A549 (cell line): Measurements from ENCODE around the gene NEURL1. TPM values are rescaled to one million over a fixed set of nuclear protein-coding genes. Genes with fewer than 3 reads are reported as not detected.

Source experiments
- ATAC-seq, 2 experiments: fragments of 200-7000 bp in 1 of 2; fragments of >200 bp in 1 of 2; cut with Nextera tagmentation in 1 of 2; cut with Tn5 transposase in 1 of 2; 3 replicates each; pipeline versions ENCODE4 v1.8.0 to v1.9.1; 2018 to 2020; ENCODE audit warnings: mild to moderate bottlenecking in 1 of 2, moderate library complexity in 1 of 2
- CTCF ChIA-PET: fragments of 300-600 bp; sonication (Branson Sonifier 250); formaldehyde crosslinking; extraction: SDS; loops from one replicate; lab custom pipeline; 2021; ENCODE audit warnings: antibody characterized with exemption, inconsistent platforms; lab: Yijun Ruan, JAX
- POLR2A ChIA-PET: fragments of 350-600 bp; formaldehyde crosslinking; extraction: SDS; loops from one replicate; lab custom pipeline; 2021; ENCODE audit warnings: antibody characterized with exemption, inconsistent platforms; lab: Yijun Ruan, JAX
- DNase-seq, 2 experiments: peaks; one replicate each; pipeline versions ENCODE4 v3.0.0 to v3.0.0-alpha.2; 2011 to 2016; ENCODE audit warnings: low read depth in 1 of 2, low spot score in 1 of 2
- FAIRE-seq: peaks from 2 replicates; lab custom pipeline; 2011; peaks lifted over from hg19 to GRCh38; lab: Jason Lieb, UNC
- H3K27ac ChIP-seq, 2 experiments: fragments of >200 bp; sonication (Bioruptor Twin); formaldehyde crosslinking; 3 replicates each; pipeline ENCODE4 v1.5.1; 2016 to 2017
- H3K4me1 ChIP-seq: fragments of >200 bp; sonication (Bioruptor Twin); formaldehyde crosslinking; 3 replicates; pipeline ENCODE4 v1.6.1; 2016
- H3K4me2 ChIP-seq: fragments of >200 bp; sonication (Bioruptor Twin); formaldehyde crosslinking; 3 replicates; pipeline ENCODE4 v1.6.1; 2016
- H3K4me3 ChIP-seq: fragments of >200 bp; sonication (Bioruptor Twin); formaldehyde crosslinking; 3 replicates; pipeline ENCODE4 v1.5.1; 2016
- H3K9me3 ChIP-seq: fragments of >200 bp; sonication (Bioruptor Twin); formaldehyde crosslinking; 3 replicates; pipeline ENCODE4 v1.6.1; 2016
- BHLHE40 ChIP-seq: IDR thresholded peaks from 2 replicates; pipeline ENCODE4 v1.6.1; 2012; ENCODE audit warnings: low read depth, low read length, inconsistent platforms
- CEBPB ChIP-seq, 2 experiments: fragments of >200 bp in 1 of 2; sonication (Bioruptor Twin) in 1 of 2; formaldehyde crosslinking in 1 of 2; IDR thresholded peaks; 2 replicates each; pipeline ENCODE4 v1.6.1; 2012 to 2016
- E2F6 ChIP-seq: IDR thresholded peaks from 2 replicates; pipeline ENCODE4 v1.6.1; 2012; ENCODE audit warnings: low read depth, borderline replicate concordance
- EHF ChIP-seq: fragments of 250-450 bp; sonication (Bioruptor Pico); IDR thresholded peaks from 2 replicates; pipeline ENCODE4 v1.5.0; 2020; ENCODE audit warnings: mild to moderate bottlenecking
- EP300 ChIP-seq, 2 experiments: fragments of >200 bp; sonication (Bioruptor Twin); formaldehyde crosslinking; IDR thresholded peaks; 2 replicates in 1 of 2; 3 replicates in 1 of 2; pipeline ENCODE4 v1.6.1; 2016 to 2017
- HEYL ChIP-seq: fragments of 250-450 bp; sonication (Bioruptor Pico); IDR thresholded peaks from 2 replicates; pipeline ENCODE4 v1.8.0; 2021; ENCODE audit warnings: mild to moderate bottlenecking, moderate library complexity
- HOXA7 ChIP-seq: fragments of 250-450 bp; sonication (Bioruptor Pico); IDR thresholded peaks from 2 replicates; pipeline ENCODE4 v1.5.0; 2020; ENCODE audit warnings: mild to moderate bottlenecking, moderate library complexity
- HOXB13 ChIP-seq: fragments of 250-450 bp; sonication (Bioruptor Pico); IDR thresholded peaks from 2 replicates; pipeline ENCODE4 v1.5.0; 2020; ENCODE audit warnings: low read depth, mild to moderate bottlenecking, moderate library complexity
- HOXB5 ChIP-seq: fragments of 250-450 bp; sonication (Bioruptor Pico); IDR thresholded peaks from 2 replicates; pipeline ENCODE4 v1.5.0; 2020; ENCODE audit warnings: mild to moderate bottlenecking, moderate library complexity
- JUNB ChIP-seq: fragments of >200 bp; sonication (Bioruptor Twin); formaldehyde crosslinking; IDR thresholded peaks from 2 replicates; pipeline ENCODE4 v1.6.1; 2016
- KDM1A ChIP-seq: fragments of 200-600 bp; sonication (generic); IDR thresholded peaks from 2 replicates; pipeline ENCODE4 v1.6.1; 2016; ENCODE audit warnings: low read depth, mild to moderate bottlenecking
- MAFK ChIP-seq: fragments of 450-650 bp; IDR thresholded peaks from 2 replicates; pipeline ENCODE4 v1.6.1; 2014; ENCODE audit not compliant: partially characterized antibody
- MYC ChIP-seq: IDR thresholded peaks from 2 replicates; pipeline ENCODE4 v1.6.1; 2012; ENCODE audit warnings: mild to moderate bottlenecking, inconsistent platforms, low read length, improper control_type of control experiment, borderline replicate concordance
- NFE2L2 ChIP-seq: fragments of 150-350 bp; conservative IDR thresholded peaks from 2 replicates; pipeline ENCODE4 v1.6.1; 2014; ENCODE audit warnings: low read length
- NR3C1 ChIP-seq: fragments of >200 bp; sonication (Bioruptor Twin); formaldehyde crosslinking; IDR thresholded peaks from 3 replicates; pipeline ENCODE4 v1.6.1; 2017
- PBX3 ChIP-seq: IDR thresholded peaks from 2 replicates; pipeline ENCODE4 v1.6.1; 2012
- PHF8 ChIP-seq: fragments of 200-600 bp; sonication (generic); IDR thresholded peaks from 2 replicates; pipeline ENCODE4 v1.6.1; 2016; ENCODE audit warnings: low read depth, mild to moderate bottlenecking, antibody characterized with exemption, moderate library complexity, borderline replicate concordance
- POLR2A ChIP-seq: IDR thresholded peaks from 2 replicates; pipeline ENCODE4 v1.6.1; 2012; ENCODE audit warnings: mild to moderate bottlenecking, low read length
- RCOR1 ChIP-seq: fragments of 150-350 bp; IDR thresholded peaks from 2 replicates; pipeline ENCODE4 v1.6.1; 2014; ENCODE audit warnings: antibody characterized with exemption, low read length, low read depth
- TP53 ChIP-seq: fragments of 250-450 bp; sonication (Bioruptor Pico); IDR thresholded peaks from 2 replicates; pipeline ENCODE4 v1.5.0; 2021; ENCODE audit warnings: mild to moderate bottlenecking, moderate library complexity
- ZC3H11A ChIP-seq: fragments of 450-650 bp; IDR thresholded peaks from 2 replicates; pipeline ENCODE4 v1.6.1; 2014; ENCODE audit warnings: antibody characterized with exemption, mild to moderate bottlenecking
- ZNF302 ChIP-seq: fragments of 250-450 bp; sonication (Bioruptor Pico); IDR thresholded peaks from 2 replicates; pipeline ENCODE4 v1.9.0; 2021; ENCODE audit warnings: inconsistent platforms, mild to moderate bottlenecking, moderate library complexity
- WGBS: methylation state at CpG from one replicate; pipeline ENCODE4 v1.1.6; 2017; ENCODE audit errors: missing lambda C conversion rate; 5-methylcytosine and 5-hydroxymethylcytosine counted together
- polyA plus RNA-seq, 4 experiments: library from polyadenylated mRNA; depleted of rRNA in 3 of 4; stranded (reverse); fragments of >200 nt; fragmentation: RNase III in 1 of 4; extraction: RNeasy Plus Mini Kit Qiagen cat#74134 plus additional on column Dnase treatment in 1 of 4; gene quantifications; 2 replicates in 3 of 4; 3 replicates in 1 of 4; pipeline ENCODE4 v1.2.3, GENCODE V29; 2011 to 2017
- TF ChIP-seq, protein P1 (sequence below): fragments of 200-600 bp; sonication (generic); IDR thresholded peaks from 2 replicates; pipeline ENCODE4 v1.6.1; 2016; ENCODE audit warnings: antibody characterized with exemption, mild to moderate bottlenecking, moderate library complexity
- TF ChIP-seq, protein P2 (sequence below): fragments of 450-650 bp; IDR thresholded peaks from 2 replicates; pipeline ENCODE4 v1.6.1; 2014; ENCODE audit warnings: antibody characterized with exemption

NEURL1 gene
- polyA plus RNA-seq, 2 of the 4 experiments (the other 2 are of a cell fraction) = 0.06 to 0.37 TPM

DNA sequence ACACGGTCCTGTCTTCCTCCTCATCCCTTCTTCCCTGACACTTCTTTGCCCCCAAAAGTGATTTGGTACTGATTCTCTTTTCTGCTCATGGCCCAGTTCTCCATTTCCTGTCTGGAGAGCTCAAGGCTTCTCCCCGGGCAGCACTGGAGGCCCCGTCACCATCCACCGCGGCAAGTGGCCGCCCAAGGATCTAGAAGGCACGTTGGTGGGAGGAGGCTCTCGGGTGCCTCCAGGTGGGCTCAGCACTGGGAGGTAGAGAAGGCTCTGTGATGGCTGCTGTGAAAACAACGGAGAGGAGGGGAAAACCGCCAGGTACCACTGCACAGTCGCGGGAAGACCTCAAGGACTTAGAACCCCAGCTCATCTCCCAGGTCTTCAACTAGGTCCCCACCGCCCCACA, 134.4 kb downstream of the NEURL1 start (continued):
- TF ChIP-seq PBX3 = no peak
- TF ChIP-seq, all 56 proteins: peak for 0

DNA sequence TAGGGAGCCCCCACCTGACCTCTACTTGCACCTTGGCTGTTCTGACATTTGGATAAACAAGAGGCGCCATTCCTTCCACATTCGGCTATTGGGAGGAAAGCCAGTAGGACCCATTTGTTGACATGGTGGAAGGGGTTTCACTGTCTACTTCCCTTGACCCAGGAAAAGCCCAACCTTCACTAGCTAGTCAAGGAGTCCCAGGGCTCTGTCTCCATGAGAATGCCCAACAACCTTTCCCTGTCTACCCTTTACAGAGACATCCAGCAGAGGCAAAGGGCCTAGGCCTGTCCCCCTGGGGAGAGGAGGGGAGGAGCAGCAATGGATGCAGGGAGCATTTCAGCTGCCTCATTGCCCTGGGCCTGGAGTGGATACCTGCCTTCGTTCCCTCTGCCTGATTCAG, 136.1 kb downstream of the NEURL1 start:
- FAIRE-seq (no peak), DNase-seq (no peak), ATAC-seq (no peak)
- no peaks in the 10 kb centered on the region for H3K4me1 ChIP-seq
- no peak overlapping the region for H3K4me2 ChIP-seq
- no peaks in the 10 kb centered on the region for H3K9me3 ChIP-seq
- CTCF ChIA-PET = no interaction called here
- H3K27ac ChIP-seq = no peak overlapping the region
- H3K4me3 ChIP-seq = no peak overlapping the region
- 79% methylated on average over 3 of the region's 3 CpGs for WGBS
- POLR2A ChIA-PET = no interaction called here
- TF ChIP-seq PHF8 (no peak), MYC (no peak), ZC3H11A (no peak), E2F6 (no peak), KDM1A (no peak), NR3C1 (no peak), HEYL (CRISPR knock-in tag) (no peak), HOXA7 (no peak), BHLHE40 (no peak), HOXB13 (CRISPR knock-in tag) (no peak), RCOR1 (no peak)
- TF ChIP-seq, protein P1, sequence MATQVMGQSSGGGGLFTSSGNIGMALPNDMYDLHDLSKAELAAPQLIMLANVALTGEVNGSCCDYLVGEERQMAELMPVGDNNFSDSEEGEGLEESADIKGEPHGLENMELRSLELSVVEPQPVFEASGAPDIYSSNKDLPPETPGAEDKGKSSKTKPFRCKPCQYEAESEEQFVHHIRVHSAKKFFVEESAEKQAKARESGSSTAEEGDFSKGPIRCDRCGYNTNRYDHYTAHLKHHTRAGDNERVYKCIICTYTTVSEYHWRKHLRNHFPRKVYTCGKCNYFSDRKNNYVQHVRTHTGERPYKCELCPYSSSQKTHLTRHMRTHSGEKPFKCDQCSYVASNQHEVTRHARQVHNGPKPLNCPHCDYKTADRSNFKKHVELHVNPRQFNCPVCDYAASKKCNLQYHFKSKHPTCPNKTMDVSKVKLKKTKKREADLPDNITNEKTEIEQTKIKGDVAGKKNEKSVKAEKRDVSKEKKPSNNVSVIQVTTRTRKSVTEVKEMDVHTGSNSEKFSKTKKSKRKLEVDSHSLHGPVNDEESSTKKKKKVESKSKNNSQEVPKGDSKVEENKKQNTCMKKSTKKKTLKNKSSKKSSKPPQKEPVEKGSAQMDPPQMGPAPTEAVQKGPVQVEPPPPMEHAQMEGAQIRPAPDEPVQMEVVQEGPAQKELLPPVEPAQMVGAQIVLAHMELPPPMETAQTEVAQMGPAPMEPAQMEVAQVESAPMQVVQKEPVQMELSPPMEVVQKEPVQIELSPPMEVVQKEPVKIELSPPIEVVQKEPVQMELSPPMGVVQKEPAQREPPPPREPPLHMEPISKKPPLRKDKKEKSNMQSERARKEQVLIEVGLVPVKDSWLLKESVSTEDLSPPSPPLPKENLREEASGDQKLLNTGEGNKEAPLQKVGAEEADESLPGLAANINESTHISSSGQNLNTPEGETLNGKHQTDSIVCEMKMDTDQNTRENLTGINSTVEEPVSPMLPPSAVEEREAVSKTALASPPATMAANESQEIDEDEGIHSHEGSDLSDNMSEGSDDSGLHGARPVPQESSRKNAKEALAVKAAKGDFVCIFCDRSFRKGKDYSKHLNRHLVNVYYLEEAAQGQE = no peak

DNA sequence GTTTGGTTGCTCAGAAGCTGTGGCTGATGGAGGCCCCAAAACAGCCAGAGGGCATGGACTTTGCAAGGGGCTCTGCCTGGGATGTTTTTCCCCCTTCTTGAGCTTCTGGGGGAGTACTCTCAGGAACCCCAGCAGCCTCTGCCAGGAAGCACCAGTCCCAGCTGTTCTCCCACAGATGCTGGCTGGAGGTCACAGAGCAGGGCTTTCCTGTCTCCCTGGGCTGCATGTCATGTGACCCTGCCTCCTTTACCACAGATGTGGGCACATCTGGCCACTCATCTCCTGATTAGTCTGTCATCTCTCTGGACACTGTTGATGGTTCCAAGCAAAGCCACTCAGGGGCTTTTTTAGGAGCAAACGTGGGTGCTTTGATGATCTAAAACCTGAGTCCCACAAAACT, 136.7 kb downstream of the NEURL1 start:
- H3K4me1 ChIP-seq = no peaks in the 10 kb centered on the region
- ATAC-seq = no peak
- TF ChIP-seq EHF (CRISPR knock-in tag) = no peak
- TF ChIP-seq, protein P2, sequence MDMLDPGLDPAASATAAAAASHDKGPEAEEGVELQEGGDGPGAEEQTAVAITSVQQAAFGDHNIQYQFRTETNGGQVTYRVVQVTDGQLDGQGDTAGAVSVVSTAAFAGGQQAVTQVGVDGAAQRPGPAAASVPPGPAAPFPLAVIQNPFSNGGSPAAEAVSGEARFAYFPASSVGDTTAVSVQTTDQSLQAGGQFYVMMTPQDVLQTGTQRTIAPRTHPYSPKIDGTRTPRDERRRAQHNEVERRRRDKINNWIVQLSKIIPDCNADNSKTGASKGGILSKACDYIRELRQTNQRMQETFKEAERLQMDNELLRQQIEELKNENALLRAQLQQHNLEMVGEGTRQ = no peak
- no peak for TF ChIP-seq HOXB5 (CRISPR knock-in tag)
- no peak for TF ChIP-seq POLR2A
- no peak for TF ChIP-seq HOXA7
- TF ChIP-seq PHF8 = no peak
- TF ChIP-seq ZNF302 (CRISPR knock-in tag) = no peak
- TF ChIP-seq TP53 = no peak
- no peak for TF ChIP-seq MAFK
- no peak for TF ChIP-seq CEBPB (IDR thresholded peaks at IDR 0.05)
- no peak for TF ChIP-seq NFE2L2
- TF ChIP-seq JUNB = no peak
- no peak for TF ChIP-seq EP300 (IDR thresholded peaks at IDR 0.05)
- TF ChIP-seq, all 56 proteins: peak for 0
- no peaks in the 10 kb centered on the region for H3K9me3 ChIP-seq
- no peak overlapping the region for H3K4me2 ChIP-seq
- no peak overlapping the region for H3K4me3 ChIP-seq
- H3K27ac ChIP-seq = no peak overlapping the region
- CTCF ChIA-PET = no interaction called here
- FAIRE-seq = no peak
- WGBS = 29% methylated on average over 1 of the region's 1 CpG
- POLR2A ChIA-PET = no interaction called here
- no peak for DNase-seq
